Right cardiac atrium (tissue), 5 donors: ENCODE measurements around the gene EPB41L4A. TPM values are rescaled to one million over a fixed set of nuclear protein-coding genes. Genes with fewer than 3 reads are reported as not detected.

Source experiments
- ATAC-seq, 2 donors: fragments of 200-7000 bp; cut with Tn5 transposase; one replicate each; pipeline versions ENCODE4 v1.8.0 to v1.9.1; 2020; ENCODE audit warnings: moderate library complexity in 2 of 2, mild to moderate bottlenecking in 1 of 2
- DNase-seq, 3 donors: peaks; one replicate each; pipeline ENCODE4 v3.0.0-alpha.2; 2020
- H3K27ac ChIP-seq: one replicate; pipeline ENCODE4 v1.5.1; 2013; ENCODE audit warnings: mild to moderate bottlenecking, low read length, control low read depth, moderate library complexity
- H3K27me3 ChIP-seq: one replicate; pipeline ENCODE4 v1.6.1; 2013; ENCODE audit not compliant: control insufficient read depth, insufficient read depth
- H3K4me1 ChIP-seq: one replicate; pipeline ENCODE4 v1.6.1; 2013; ENCODE audit warnings: low read length; ENCODE audit not compliant: control insufficient read depth, insufficient read depth
- H3K4me3 ChIP-seq: one replicate; pipeline ENCODE4 v1.5.1; 2013; ENCODE audit warnings: low read length, control low read depth
- H3K9me3 ChIP-seq: one replicate; pipeline ENCODE4 v1.6.1; 2013; ENCODE audit warnings: low read length; ENCODE audit not compliant: control insufficient read depth
- WGBS: extraction: QIAGEN DNeasy Blood & Tissue Kit; methylation state at CpG from one replicate; pipeline ENCODE4 v1.1.7; 2013; 5-methylcytosine and 5-hydroxymethylcytosine counted together
- intact Hi-C, 4 donors: fragments of 100-400 bp; cut with DNase I; formaldehyde crosslinking; loops; one replicate each; pipeline versions ENCODE4 v1.11.0 to v1.14.0; 2022 to 2023
- polyA plus RNA-seq: library from polyadenylated mRNA; stranded (reverse); fragments of 200-250 nt; gene quantifications from one replicate; pipeline ENCODE4 v1.2.3, GENCODE V29; 2013
- total RNA-seq, 4 donors: library from RNA; stranded (reverse); fragmentation: NEBNext Ultra II Directional; extraction: Animal tissue kit (Norgen Biotek cat#: 25700); gene quantifications; one replicate each; pipeline ENCODE4 v1.2.1, GENCODE V29; 2021
- donor health status: healthy with polysubstance abuse.
- donor health status: DM: no; HTN: yes; CAD: no.
- donor health status: DM: no; HTN: no; CAD: no.
- donor health status: DM: no; HTN: yes; CAD: no; lungs with severe emphysema.
- donor health status: DM: yes; HTN: yes; CAD: no.

Gene EPB41L4A
- total and polyA plus RNA-seq, 5 donors: 9.2 to 43.7 (median 27.2) TPM

DNA sequence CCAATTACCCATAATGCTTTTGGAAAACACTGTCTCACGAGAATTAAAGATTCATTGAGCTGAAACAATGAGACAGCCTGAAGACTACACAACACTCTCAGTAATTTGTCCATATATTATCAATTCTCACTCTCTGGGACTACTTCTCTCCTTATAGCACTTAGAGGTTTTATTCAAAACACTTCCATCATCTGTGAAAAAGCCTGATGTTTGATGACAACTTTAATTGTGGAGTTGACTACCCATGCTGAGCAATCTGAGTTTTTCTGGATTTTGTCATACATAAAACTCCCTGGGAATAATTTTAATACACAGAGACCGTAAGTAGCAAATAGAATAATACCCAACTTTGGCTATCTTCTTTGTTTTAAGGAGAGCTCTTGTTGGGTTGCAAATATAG, 305.5 kb downstream of the EPB41L4A start:
- ATAC-seq (no peak), DNase-seq (no peak)
- Histone ChIP-seq H3K9me3 (no peaks in the 10 kb centered on the region), H3K27ac (no peak overlapping the region), H3K27me3 (no peaks in the 10 kb centered on the region), H3K4me1 (peaks cover 2% of the 10 kb centered on the region), H3K4me3 (no peak overlapping the region)
- intact Hi-C loops: no loop called here
- 92% methylated on average over 2 of the region's 2 CpGs for WGBS
